Measurements from ENCODE around the gene AK3. TPM values are rescaled to one million over a fixed set of nuclear protein-coding genes. Genes with fewer than 3 reads are reported as not detected.

AK3 gene
- total RNA-seq, 5 donors from 2014 or later (not counting 1 experiment from before 2014, with no cell fraction given) = 20.0 to 25.7 (median 23.1) TPM

- ChIA-PET POLR2A (no interaction called here), CTCF (no interaction called here)
- H3K27ac Mint-ChIP-seq = no peak overlapping the region
- no peaks in the 10 kb centered on the region for H3K36me3 Mint-ChIP-seq
- DNase-seq = no peak
- Histone ChIP-seq H3K27me3 (replicated peaks in 1 of 2; ENCODE audit: control insufficient read depth in 2 of 2, extremely low read depth in 1 of 2, insufficient read depth in 2 of 2, low read length in 1 of 2) (peaks cover 0 to 4% of the 10 kb centered on the region in 2 experiments), H3K9me3 (no peaks in the 10 kb centered on the region), H3K27ac (ENCODE audit: low read length) (no peak overlapping the region), H3K36me3 (ENCODE audit: control insufficient read depth in 2 of 2, extremely low read depth in 1 of 2, insufficient read depth in 1 of 2, low read length in 1 of 2) (no peaks in the 10 kb centered on the region), H3K4me1 (ENCODE audit: control insufficient read depth in 1 of 2, extremely low read depth in 1 of 2, insufficient read depth in 2 of 2, low read length in 2 of 2) (no peaks in the 10 kb centered on the region), H3K4me3 (ENCODE audit: control insufficient read depth in 1 of 2, extremely low read depth in 1 of 2, low read length in 1 of 2) (no peak overlapping the region)
- H3K9me3 Mint-ChIP-seq = no peaks in the 10 kb centered on the region
- no peak for ATAC-seq (replicated peaks in 1 of 4)
- no peak overlapping the region for H3K4me3 Mint-ChIP-seq
- H3K4me1 Mint-ChIP-seq = no peaks in the 10 kb centered on the region
- no peaks in the 10 kb centered on the region for H3K27me3 Mint-ChIP-seq
Measured at GRCh38 chr9:4768681-4769080, 27.7 kb upstream of the AK3 start.

GRCh38 chr9:4764033-4764432, 23.0 kb upstream of the AK3 start:
- Histone ChIP-seq H3K27me3 (replicated peaks in 1 of 2; ENCODE audit: control insufficient read depth in 2 of 2, extremely low read depth in 1 of 2, insufficient read depth in 2 of 2, low read length in 1 of 2) (peaks cover 0 to 12% of the 10 kb centered on the region in 2 experiments), H3K4me1 (ENCODE audit: control insufficient read depth in 1 of 2, extremely low read depth in 1 of 2, insufficient read depth in 2 of 2, low read length in 2 of 2) (peaks cover 3 to 14% of the 10 kb centered on the region in 2 experiments), H3K36me3 (ENCODE audit: control insufficient read depth in 2 of 2, extremely low read depth in 1 of 2, insufficient read depth in 1 of 2, low read length in 1 of 2) (no peaks in the 10 kb centered on the region), H3K4me3 (ENCODE audit: control insufficient read depth in 1 of 2, extremely low read depth in 1 of 2, low read length in 1 of 2) (no peak overlapping the region), H3K27ac (ENCODE audit: low read length) (no peak overlapping the region), H3K9me3 (no peaks in the 10 kb centered on the region)
- WGBS (ENCODE audit: insufficient coverage) = no CpG with 5 or more reads among the region's 3 CpGs
- H3K27ac Mint-ChIP-seq = no peak overlapping the region
- H3K4me3 Mint-ChIP-seq = no peak overlapping the region
- DNase-seq = no peak
- H3K36me3 Mint-ChIP-seq = no peaks in the 10 kb centered on the region
- POLR2A ChIA-PET = no interaction called here
- H3K9me3 Mint-ChIP-seq = no peaks in the 10 kb centered on the region
- CTCF ChIA-PET = interaction anchor here (0.7 to 2.9 kb wide), 7 partner anchors 27 to 836 kb away, joined by 4 to 18 read pairs (median 11); partner anchors contain the start of gene RCL1 (in 2 of the 2)
- no peak for ATAC-seq (replicated peaks in 1 of 4)
- H3K27me3 Mint-ChIP-seq = peaks cover 0 to 3% of the 10 kb centered on the region in 2 donors
- peaks cover 7 to 15% (median 12%) of the 10 kb centered on the region in 3 donors for H3K4me1 Mint-ChIP-seq

GRCh38 chr9:4762886-4763541, 22.0 kb upstream of the AK3 start:
- H3K4me3 ChIP-seq (ENCODE audit: control insufficient read depth in 1 of 2, extremely low read depth in 1 of 2, low read length in 1 of 2) = no peak overlapping the region
- DNase-seq (peak in 1 of 35 experiments; percentile 11), ATAC-seq (replicated peaks in 1 of 4) (peak in 3 of 4 experiments; percentile 28 to 43 (median 34))
- H3K27ac ChIP-seq (ENCODE audit: low read length) = no peak overlapping the region
- POLR2A ChIA-PET = interaction anchor here in 1 of 2 donors (0.6 kb wide), 1 partner anchor 15 kb away, joined by 3 read pairs; no protein-coding TSS in a partner anchor
- peaks cover 7 to 15% (median 12%) of the 10 kb centered on the region in 3 donors for H3K4me1 Mint-ChIP-seq
- peaks cover 3 to 14% of the 10 kb centered on the region in 2 experiments for H3K4me1 ChIP-seq (ENCODE audit: control insufficient read depth in 1 of 2, extremely low read depth in 1 of 2, insufficient read depth in 2 of 2, low read length in 2 of 2)
- H3K9me3 ChIP-seq = no peaks in the 10 kb centered on the region
- no peaks in the 10 kb centered on the region for H3K36me3 ChIP-seq (ENCODE audit: control insufficient read depth in 2 of 2, extremely low read depth in 1 of 2, insufficient read depth in 1 of 2, low read length in 1 of 2)
- peak overlapping the region in 1 of 2 donors; percentile 20 for H3K27ac Mint-ChIP-seq
- H3K27me3 Mint-ChIP-seq = peaks cover 0 to 3% of the 10 kb centered on the region in 2 donors
- no peaks in the 10 kb centered on the region for H3K9me3 Mint-ChIP-seq
- CTCF ChIA-PET = interaction anchor here (0.5 to 2.9 kb wide), 25 partner anchors 9 to 1217 kb away, joined by 3 to 18 read pairs (median 3); partner anchors contain the start of genes RCL1 (in 2 of the 2) and AK3 (in 1 of the 2)
- peaks cover 0 to 11% of the 10 kb centered on the region in 2 experiments for H3K27me3 ChIP-seq (replicated peaks in 1 of 2; ENCODE audit: control insufficient read depth in 2 of 2, extremely low read depth in 1 of 2, insufficient read depth in 2 of 2, low read length in 1 of 2)
- peak overlapping the region; percentile 25 to 46 (median 39) for H3K4me3 Mint-ChIP-seq
- no peaks in the 10 kb centered on the region for H3K36me3 Mint-ChIP-seq
- no CpG with 5 or more reads among the region's 14 CpGs for WGBS (ENCODE audit: insufficient coverage)

- Mint-ChIP-seq H3K27ac (peak overlapping the region in 1 of 2 donors; percentile 20), H3K36me3 (no peaks in the 10 kb centered on the region), H3K27me3 (peaks cover 0 to 3% of the 10 kb centered on the region in 2 donors), H3K9me3 (no peaks in the 10 kb centered on the region), H3K4me3 (peak overlapping the region; percentile 25 to 46 (median 39)), H3K4me1 (peaks cover 7 to 15% (median 12%) of the 10 kb centered on the region in 3 donors)
- Histone ChIP-seq H3K27me3 (replicated peaks in 1 of 2; ENCODE audit: control insufficient read depth in 2 of 2, extremely low read depth in 1 of 2, insufficient read depth in 2 of 2, low read length in 1 of 2) (peaks cover 0 to 11% of the 10 kb centered on the region in 2 experiments), H3K9me3 (no peaks in the 10 kb centered on the region), H3K4me1 (ENCODE audit: control insufficient read depth in 1 of 2, extremely low read depth in 1 of 2, insufficient read depth in 2 of 2, low read length in 2 of 2) (peaks cover 3 to 14% of the 10 kb centered on the region in 2 experiments), H3K4me3 (ENCODE audit: control insufficient read depth in 1 of 2, extremely low read depth in 1 of 2, low read length in 1 of 2) (no peak overlapping the region), H3K36me3 (ENCODE audit: control insufficient read depth in 2 of 2, extremely low read depth in 1 of 2, insufficient read depth in 1 of 2, low read length in 1 of 2) (no peaks in the 10 kb centered on the region), H3K27ac (ENCODE audit: low read length) (no peak overlapping the region)
- DNase-seq (peak; percentile 54 to 90 (median 73)), ATAC-seq (replicated peaks in 1 of 4) (peak; percentile 71 to 89 (median 79))
- POLR2A ChIA-PET = interaction anchor here in 1 of 2 donors (0.6 kb wide), 1 partner anchor 16 kb away, joined by 3 read pairs; no protein-coding TSS in a partner anchor
- CTCF ChIA-PET = interaction anchor here (0.5 to 4.0 kb wide), 19 partner anchors 9 to 938 kb away, joined by 3 to 30 read pairs (median 3); partner anchors contain the start of genes RCL1 (in 2 of the 2) and AK3 (in 1 of the 2)
- 29% methylated on average over 9 of the region's 22 CpGs for WGBS (ENCODE audit: insufficient coverage)
Measured at GRCh38 chr9:4762108-4762885, 21.3 kb upstream of the AK3 start.

GRCh38 chr9:4760122-4760521, 19.1 kb upstream of the AK3 start:
- no peak overlapping the region for H3K27ac ChIP-seq (ENCODE audit: low read length)
- Mint-ChIP-seq H3K27me3 (peaks cover 0 to 3% of the 10 kb centered on the region in 2 donors), H3K9me3 (no peaks in the 10 kb centered on the region), H3K4me3 (no peak overlapping the region), H3K36me3 (no peaks in the 10 kb centered on the region), H3K27ac (no peak overlapping the region), H3K4me1 (peaks cover 7 to 15% (median 12%) of the 10 kb centered on the region in 3 donors)
- ChIA-PET CTCF (interaction anchor here (0.6 to 4.0 kb wide), 21 partner anchors 10 to 1721 kb away, joined by 3 to 30 read pairs (median 4); partner anchors contain the start of genes CD274 (in 1 of the 2), JAK2 (in 1 of the 2) and RCL1 (in 1 of the 2)), POLR2A (interaction anchor here in 1 of 2 donors (0.7 kb wide), 1 partner anchor 29 kb away, joined by 5 read pairs; no protein-coding TSS in a partner anchor)
- no peaks in the 10 kb centered on the region for H3K36me3 ChIP-seq (ENCODE audit: control insufficient read depth in 2 of 2, extremely low read depth in 1 of 2, insufficient read depth in 1 of 2, low read length in 1 of 2)
- H3K9me3 ChIP-seq = no peaks in the 10 kb centered on the region
- peaks cover 3 to 14% of the 10 kb centered on the region in 2 experiments for H3K4me1 ChIP-seq (ENCODE audit: control insufficient read depth in 1 of 2, extremely low read depth in 1 of 2, insufficient read depth in 2 of 2, low read length in 2 of 2)
- H3K27me3 ChIP-seq (replicated peaks in 1 of 2; ENCODE audit: control insufficient read depth in 2 of 2, extremely low read depth in 1 of 2, insufficient read depth in 2 of 2, low read length in 1 of 2) = peaks cover 0 to 11% of the 10 kb centered on the region in 2 experiments
- ATAC-seq (replicated peaks in 1 of 4) (no peak), DNase-seq (no peak)
- H3K4me3 ChIP-seq (ENCODE audit: control insufficient read depth in 1 of 2, extremely low read depth in 1 of 2, low read length in 1 of 2) = no peak overlapping the region
- WGBS (ENCODE audit: insufficient coverage) = no CpG with 5 or more reads among the region's 3 CpGs

- 100% methylated on average over 1 of the region's 4 CpGs for WGBS (ENCODE audit: insufficient coverage)
- Mint-ChIP-seq H3K9me3 (no peaks in the 10 kb centered on the region), H3K27ac (no peak overlapping the region), H3K4me1 (peaks cover 2 to 7% (median 3%) of the 10 kb centered on the region in 3 donors), H3K27me3 (peaks cover 0 to under 1% of the 10 kb centered on the region in 2 donors), H3K36me3 (no peaks in the 10 kb centered on the region), H3K4me3 (no peak overlapping the region)
- Histone ChIP-seq H3K27me3 (replicated peaks in 1 of 2; ENCODE audit: control insufficient read depth in 2 of 2, extremely low read depth in 1 of 2, insufficient read depth in 2 of 2, low read length in 1 of 2) (peaks cover 0 to 6% of the 10 kb centered on the region in 2 experiments), H3K4me1 (ENCODE audit: control insufficient read depth in 1 of 2, extremely low read depth in 1 of 2, insufficient read depth in 2 of 2, low read length in 2 of 2) (peaks cover 0 to 4% of the 10 kb centered on the region in 2 experiments), H3K36me3 (ENCODE audit: control insufficient read depth in 2 of 2, extremely low read depth in 1 of 2, insufficient read depth in 1 of 2, low read length in 1 of 2) (no peaks in the 10 kb centered on the region), H3K9me3 (no peaks in the 10 kb centered on the region), H3K4me3 (ENCODE audit: control insufficient read depth in 1 of 2, extremely low read depth in 1 of 2, low read length in 1 of 2) (no peak overlapping the region), H3K27ac (ENCODE audit: low read length) (no peak overlapping the region)
- ATAC-seq (replicated peaks in 1 of 4) (no peak), DNase-seq (no peak)
- CTCF ChIA-PET = interaction anchor here in 1 of 2 donors (1.1 to 1.4 kb wide), 2 partner anchors 11 to 828 kb away, joined by 3 to 4 read pairs; no protein-coding TSS in a partner anchor
- POLR2A ChIA-PET = no interaction called here
Measured at GRCh38 chr9:4756420-4756819, 15.4 kb upstream of the AK3 start.

Measured in T-cell (primary cell).